SK-N-SH (cell line): ENCODE results near the gene CLEC7A.

Source experiments
- CTCF ChIP-seq: fragments of 200-600 bp; sonication (generic); IDR thresholded peaks from 2 replicates; pipeline ENCODE4 v1.6.1; 2017; ENCODE audit warnings: antibody characterized with exemption, mild to moderate bottlenecking, moderate library complexity
- GABPA ChIP-seq: IDR thresholded peaks from 2 replicates; pipeline ENCODE4 v1.4.0; 2012; ENCODE audit warnings: low read depth, mild to moderate bottlenecking
- GATA2 ChIP-seq: sonication (generic); formaldehyde crosslinking; IDR thresholded peaks from 2 replicates; pipeline ENCODE4 v1.5.0; 2020; ENCODE audit warnings: mild to moderate bottlenecking, missing genetic modification reagents
- POLR2AphosphoS5 ChIP-seq: IDR thresholded peaks from 2 replicates; pipeline ENCODE4 v1.6.1; 2012; ENCODE audit warnings: low read depth, low read length
- SMC3 ChIP-seq: IDR thresholded peaks from 2 replicates; pipeline ENCODE4 v1.6.1; 2012; ENCODE audit warnings: low read depth, low read length, improper control_type of control experiment
- TAF1 ChIP-seq: IDR thresholded peaks from 2 replicates; pipeline ENCODE4 v1.6.1; 2012; ENCODE audit warnings: low read depth, mild to moderate bottlenecking, low read length, moderate library complexity, borderline replicate concordance
- TCF12 ChIP-seq: IDR thresholded peaks from 2 replicates; pipeline ENCODE4 v1.4.0; 2012
- USF1 ChIP-seq: IDR thresholded peaks from 2 replicates; pipeline ENCODE4 v1.4.0; 2012; ENCODE audit warnings: low read depth, borderline replicate concordance
- ZBTB33 ChIP-seq: IDR thresholded peaks from 2 replicates; pipeline ENCODE4 v1.4.0; 2012; ENCODE audit warnings: low read depth, borderline replicate concordance
- TF ChIP-seq, protein P1 (sequence below): IDR thresholded peaks from 2 replicates; pipeline ENCODE4; 2012

- TF ChIP-seq GABPA (no peak), CTCF (no peak), USF1 (no peak), GATA2 (no peak), SMC3 (no peak), TCF12 (no peak), POLR2AphosphoS5 (no peak), TAF1 (no peak), ZBTB33 (no peak)
- TF ChIP-seq, protein P1, sequence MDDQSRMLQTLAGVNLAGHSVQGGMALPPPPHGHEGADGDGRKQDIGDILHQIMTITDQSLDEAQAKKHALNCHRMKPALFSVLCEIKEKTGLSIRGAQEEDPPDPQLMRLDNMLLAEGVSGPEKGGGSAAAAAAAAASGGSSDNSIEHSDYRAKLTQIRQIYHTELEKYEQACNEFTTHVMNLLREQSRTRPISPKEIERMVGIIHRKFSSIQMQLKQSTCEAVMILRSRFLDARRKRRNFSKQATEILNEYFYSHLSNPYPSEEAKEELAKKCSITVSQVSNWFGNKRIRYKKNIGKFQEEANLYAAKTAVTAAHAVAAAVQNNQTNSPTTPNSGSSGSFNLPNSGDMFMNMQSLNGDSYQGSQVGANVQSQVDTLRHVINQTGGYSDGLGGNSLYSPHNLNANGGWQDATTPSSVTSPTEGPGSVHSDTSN = no peak
Measured at GRCh38 chr12:10126413-10126812, 3.6 kb downstream of the CLEC7A start.
